Measurements from ENCODE around the gene CYB5R2.

CYB5R2 gene

DNA sequence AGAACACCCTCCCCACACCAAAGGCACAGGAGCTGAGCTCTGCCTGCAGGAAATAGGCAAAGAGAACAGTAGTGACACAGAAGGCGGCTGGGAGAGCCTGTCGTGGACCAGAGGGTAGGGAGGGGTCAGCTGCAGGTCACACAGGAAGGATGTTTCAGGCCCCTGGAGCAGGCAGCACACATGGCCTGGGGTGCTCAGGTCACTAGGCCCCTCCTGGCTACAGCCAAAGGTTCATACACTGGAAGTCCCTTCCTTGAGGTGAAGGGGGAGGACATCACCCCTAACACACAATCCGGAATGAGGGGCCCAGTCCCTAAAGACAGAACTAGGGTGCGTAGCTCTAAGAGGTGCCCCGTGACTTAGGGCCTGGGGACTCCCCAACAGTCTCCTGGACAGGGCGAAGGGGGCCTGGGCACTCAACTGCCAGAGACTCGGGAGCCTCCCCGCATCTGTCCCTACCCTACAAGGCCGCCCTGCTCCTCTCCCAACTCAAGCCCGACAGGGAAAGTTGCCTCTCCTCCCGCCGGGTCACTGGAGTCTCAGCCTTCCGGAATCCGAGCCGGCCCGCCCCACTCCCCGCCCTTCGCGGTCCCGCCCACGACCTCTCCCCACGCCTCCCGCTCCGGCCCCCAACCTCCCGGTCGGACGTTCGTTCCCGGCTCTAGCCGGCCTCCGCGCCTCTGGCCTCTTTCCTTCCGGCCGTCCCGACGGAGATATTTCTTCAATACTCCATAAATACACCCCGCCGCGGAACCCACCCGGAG is at the start of gene CYB5R2:
CYB5R2 (minus strand) TSS at position 541 of the 764 bp plus-strand sequence. CDS start 675 bp downstream, outside the sequence.
- peak in 40 of 56 donors; percentile 34 to 77 (median 50) for DNase-seq

DNA sequence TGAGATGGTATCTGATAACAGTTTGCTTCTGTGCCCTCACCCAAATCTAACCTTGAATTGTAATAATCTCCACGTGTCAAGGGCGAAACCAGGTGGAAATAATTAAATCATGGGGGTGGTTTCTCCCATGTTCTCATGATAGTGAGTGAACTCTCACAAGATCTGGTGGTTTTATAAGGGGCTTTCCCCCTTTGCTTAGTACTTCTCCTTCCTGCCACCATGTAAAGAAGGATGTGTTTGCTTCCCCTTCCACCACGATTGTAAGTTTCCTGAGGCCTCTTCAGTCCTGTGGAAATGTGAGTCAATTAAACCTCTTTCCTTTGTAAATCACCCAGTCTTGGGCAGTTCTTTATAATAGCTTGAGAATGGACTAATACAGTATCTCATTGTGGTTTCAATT is 41.5 kb upstream of the CYB5R2 start:
- DNase-seq: no peak

DNA sequence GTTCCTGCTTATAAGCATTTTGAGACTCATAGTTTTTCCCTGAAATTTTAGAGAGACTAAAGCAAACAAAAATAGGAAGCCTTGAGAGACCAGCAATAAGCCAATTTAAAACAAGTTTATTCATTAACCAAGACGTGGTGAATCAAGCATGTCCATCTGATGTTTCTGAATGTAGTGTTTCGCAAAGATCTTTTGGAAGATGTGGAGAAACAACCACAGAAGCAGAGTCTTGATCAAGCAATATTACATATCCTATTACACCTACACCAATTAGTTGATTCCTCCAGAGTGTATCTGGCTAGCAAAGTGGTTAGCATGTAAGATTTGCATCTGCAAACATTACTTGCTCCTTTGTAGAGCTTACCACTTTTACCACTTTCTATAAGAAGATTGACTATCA is 33.1 kb upstream of the CYB5R2 start, which contains the start of gene OVCH2:
OVCH2 (minus strand) TSS at position 101 of the 400 bp plus-strand sequence; CDS start at position 18, 83 bp downstream.
- DNase-seq: no peak

DNA sequence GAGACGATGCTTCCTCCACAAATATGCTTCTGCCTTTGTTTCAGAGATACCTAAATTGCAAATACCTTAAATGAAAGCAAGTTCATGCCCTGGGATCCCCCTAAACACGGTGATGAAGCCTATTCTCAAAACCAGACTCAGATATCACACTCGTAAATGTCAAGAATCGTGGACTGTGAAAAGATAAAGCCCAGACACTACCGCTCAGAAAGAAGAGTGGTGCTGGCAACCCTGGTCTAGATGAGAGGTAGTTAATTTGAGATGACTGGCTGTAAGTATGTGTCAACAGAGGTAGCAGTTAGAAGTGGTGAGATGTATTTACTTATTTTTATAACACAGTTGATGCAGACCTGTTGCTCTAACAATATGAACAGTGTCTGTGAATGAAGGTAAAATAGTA is 30.4 kb upstream of the CYB5R2 start:
- DNase-seq: no peak

DNA sequence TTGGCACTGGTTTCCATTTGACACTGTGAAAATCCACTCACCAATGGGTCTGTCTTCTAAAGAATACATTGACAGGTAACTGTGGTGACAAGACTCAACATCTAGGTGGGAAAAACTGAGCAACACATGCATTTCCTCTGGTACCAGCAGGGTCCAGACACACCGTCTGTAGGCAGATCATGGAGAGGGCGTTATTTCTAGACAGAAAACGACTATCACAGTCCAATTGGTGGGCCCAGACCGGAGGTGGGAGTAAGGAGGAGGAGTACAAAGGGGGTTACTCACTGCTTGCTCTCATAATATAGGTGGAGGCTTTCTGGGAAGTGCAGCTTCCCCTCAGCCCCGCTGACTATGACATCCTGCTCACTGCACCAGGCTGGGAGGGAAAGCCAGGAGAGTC is 23.1 kb upstream of the CYB5R2 start:
- DNase-seq: no peak

DNA sequence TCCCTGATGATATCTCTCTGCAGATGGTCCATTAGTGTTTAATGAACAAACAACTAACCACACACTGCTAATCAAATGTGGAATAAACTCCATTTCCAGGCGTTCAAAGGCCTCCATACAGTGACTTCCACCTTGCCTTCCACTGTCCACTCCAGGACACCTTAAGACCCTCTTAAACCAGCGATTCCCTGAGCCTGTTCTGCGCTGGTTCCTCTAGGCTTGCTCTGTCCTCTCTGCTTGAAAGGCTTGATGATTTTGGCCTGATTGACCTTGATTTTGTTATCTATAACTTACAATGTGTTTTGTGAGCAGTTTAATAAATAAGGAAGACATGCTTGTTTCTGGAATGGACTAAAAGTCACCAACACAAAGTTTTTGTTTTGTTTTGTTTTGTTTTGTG is 20.9 kb upstream of the CYB5R2 start:
- DNase-seq: no peak

DNA sequence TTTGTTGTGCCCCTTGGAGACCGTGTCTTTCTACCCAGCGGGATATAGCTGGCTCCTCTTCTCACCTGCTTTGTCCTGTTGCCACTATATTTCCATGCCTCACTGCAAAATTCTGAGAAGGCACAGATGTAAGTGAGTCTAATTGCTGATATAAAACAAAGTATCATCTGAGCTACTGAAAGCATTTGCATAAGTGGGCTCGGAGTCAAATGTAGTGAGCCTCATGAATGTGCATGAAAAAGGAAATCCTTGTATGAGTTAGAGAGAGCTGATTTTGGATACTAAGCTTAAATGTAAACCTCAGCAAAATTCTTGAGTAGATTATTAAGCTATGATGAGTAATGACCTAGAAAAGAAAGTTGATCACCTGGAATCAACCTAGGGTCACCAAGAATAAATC is 19.1 kb upstream of the CYB5R2 start:
- no peak for DNase-seq

DNA sequence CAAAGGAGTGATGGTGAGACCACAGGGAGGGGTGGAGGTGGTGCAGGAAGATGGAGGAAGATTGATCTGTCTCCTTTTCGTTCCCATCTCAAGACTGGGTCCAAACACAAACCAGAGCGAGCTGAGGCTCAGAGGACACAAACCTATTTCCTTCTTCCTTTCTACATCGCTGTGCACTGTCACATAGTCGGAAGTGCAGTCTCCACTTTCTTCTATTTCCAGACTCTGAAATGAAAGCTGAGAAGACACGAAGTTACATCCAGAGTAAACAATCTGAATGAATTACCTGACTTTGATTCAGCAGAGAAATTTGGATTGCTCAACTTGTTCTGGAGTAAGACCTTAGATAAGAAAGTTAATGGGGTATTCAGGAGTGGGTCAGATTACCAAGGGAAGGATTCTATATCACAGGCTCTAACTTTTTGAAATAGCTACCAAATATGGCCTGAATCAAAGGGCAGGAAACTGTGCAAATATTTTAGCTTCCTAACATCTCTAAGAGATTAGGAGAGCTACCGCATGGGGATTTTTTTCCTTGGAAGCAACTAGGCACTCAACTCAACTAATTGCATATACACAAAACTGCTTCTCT is 18.6 kb upstream of the CYB5R2 start:
- DNase-seq: no peak

DNA sequence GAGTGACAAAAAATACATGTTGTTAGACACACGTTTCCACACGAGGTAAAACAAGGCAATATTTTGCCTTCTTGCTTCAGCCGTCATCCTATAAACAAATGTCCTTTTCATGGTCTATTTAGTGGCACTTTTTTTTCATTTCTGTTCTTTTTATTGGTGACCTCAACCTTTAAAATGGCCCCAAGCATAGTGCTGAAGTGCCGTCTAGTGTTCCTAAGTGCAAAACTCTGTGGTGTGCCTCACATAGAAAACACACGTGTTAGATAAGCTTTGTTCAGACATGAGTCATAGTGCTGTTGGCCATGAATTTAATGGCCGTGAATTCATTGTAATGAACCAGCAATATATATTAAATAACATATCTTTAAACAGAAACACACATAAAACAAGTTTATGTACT is 17.3 kb upstream of the CYB5R2 start:
- peak in 1 of 56 donors; percentile 8 for DNase-seq

DNA sequence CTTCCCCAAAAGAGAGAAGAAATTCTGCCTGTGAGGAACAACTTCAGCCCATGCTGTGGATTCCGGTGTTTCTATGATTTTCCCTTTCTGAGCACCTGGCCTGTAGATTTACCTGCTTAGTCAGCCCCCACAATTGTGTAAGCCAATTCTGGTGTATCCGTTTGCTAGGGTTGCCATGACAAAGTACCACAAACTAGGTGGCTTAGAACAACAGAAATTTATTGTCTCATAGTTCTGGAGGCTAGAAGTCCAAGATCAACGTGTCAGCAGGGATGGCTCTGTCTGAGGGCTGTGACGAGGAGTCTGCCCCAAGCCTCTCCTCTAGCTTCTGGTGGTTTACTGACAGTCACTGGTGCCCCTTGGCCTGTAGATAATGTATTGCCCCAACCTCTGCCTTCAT is 15.9 kb upstream of the CYB5R2 start:
- DNase-seq: no peak

DNA sequence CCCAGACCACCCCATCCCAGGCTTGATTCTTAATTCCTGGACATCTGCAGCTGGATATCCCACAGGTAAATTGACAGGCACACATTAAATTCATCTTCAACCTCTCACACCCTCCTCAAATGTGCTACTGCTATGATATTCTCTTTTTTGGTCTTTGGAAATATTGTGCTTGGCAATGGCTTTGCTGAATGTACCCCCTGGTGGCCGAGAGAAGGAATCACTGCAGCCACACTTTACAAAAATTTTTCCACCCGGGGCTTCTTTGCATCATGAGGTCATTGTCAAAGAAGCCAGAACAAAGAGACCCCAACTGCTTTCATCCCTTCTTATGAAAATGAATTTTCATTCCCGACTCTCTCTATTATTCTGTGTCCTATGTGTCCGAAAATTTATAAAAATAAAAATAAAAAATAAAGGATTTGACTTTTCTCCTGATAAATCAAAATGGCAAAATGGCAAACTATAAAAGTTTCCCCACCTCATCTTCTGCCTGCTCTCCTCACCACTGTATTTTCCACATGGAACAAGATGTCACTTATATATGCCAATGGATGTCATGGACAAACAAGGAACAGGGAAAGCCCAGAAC is 15.0 kb upstream of the CYB5R2 start:
- DNase-seq: peak in 6 of 56 donors; percentile 9 to 54 (median 14)

DNA sequence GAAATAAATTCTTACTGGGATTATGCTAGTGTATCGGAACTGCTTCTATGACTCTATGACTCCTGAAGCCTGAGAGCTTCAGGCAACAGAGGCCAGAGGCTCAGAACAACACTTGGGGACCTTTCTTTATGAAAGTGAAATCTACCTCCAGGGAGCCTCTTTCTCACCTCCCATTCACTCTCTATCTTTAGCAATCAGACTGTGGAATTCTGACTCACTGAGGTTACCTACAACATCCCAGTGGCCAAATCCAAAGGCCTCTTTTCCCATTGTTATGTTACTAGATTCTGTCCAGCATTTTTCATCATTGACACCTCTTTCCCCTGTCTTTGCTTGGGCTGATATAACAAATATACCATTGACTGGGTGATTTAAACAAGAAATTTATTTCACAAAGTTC is 14.1 kb upstream of the CYB5R2 start:
- DNase-seq: no peak

DNA sequence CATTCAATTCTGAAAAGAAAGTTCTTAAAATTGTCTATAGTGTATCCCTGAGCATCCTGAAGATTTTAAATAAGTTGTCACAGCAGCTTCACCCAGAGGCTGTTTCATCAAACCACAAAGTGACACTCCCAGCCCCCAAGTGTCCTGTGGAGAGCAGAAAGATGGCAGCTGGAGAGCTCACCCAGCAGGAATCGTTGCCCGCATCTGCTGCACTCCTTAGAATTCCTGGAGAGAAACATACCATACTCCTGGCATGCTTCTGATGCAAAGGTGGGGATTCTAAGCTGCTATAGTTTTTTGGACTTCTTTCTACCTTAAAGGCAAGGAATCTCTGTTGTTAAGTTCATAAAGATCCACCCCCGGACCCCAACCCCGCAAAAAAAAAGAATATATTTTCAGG is 13.5 kb upstream of the CYB5R2 start:
- DNase-seq: no peak

DNA sequence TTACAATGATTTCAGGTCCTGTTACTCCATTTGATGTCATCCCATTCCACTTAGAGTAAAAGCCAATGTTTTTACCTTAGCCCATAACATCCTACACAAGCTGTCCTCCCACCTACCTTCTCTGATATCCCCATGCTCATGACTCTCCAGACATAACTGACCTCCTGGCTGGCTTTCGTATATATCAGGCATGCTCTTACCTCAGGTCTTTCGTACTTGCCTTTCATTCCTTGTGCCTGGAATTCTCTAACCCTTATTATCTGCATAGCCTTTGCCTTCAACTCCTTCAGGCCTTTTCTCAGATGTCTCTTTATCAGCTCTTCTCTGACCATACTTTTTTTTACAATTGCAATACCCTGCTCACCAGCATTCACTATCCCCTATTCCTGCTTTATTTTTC is 10.3 kb upstream of the CYB5R2 start:
- DNase-seq: no peak

DNA sequence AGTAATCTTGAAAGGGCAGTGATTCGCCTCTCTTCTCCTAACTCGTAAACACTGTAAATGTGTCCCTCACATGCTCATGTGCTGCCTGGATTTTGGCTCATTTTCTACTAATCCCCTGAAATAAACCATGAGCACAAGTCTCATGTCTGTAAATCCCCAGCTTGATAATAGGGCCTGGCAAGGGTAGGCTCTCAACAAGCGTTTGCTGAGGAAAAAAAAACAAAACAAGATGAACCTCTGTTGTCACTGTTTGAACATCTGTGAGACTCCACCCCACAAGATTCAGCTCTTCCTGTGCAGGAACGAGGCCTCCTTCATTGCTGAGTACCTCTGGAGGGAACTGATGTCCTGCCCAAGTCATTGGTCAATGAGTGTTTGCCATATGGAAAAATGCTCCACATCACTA is 4.5 kb upstream of the CYB5R2 start:
- no peak for DNase-seq

DNA sequence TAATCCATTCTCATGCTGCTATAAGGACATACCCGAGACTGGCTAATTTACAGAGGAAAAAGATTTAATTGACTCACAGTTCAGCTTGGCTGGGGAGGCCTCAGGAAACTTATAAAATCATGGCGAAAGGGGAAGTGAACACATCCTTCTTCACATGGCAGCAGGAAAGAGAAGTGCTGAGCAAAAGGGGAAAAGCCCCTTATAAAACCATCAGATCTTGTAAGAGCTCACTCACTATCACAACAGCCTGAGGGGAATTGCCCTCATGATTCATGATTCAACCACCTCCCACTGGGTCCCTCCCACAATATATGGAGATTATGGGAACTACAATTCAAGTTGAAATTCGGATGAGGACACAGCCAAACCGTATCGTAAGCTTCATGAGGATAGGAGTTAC is 3.8 kb upstream of the CYB5R2 start:
- no peak for DNase-seq

DNA sequence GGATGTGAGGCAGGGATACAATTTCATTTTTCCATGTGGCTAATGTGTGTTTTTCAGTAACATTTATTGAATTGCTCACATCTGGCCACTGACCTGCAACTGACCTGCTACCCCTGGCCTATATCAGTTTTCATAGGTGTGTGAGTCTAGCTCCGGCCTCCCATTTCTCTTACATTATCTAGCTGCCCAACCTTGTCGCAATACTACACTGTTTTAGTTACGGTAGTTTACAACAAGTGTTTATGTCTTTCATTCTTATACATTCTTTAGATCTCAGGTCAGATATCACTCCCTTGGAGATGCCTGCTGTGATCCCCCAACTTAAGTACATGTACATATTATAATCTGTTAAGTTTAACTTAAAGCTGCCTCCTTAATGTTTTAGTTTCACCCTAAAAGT is 2.3 kb upstream of the CYB5R2 start:
- no peak for DNase-seq

DNA sequence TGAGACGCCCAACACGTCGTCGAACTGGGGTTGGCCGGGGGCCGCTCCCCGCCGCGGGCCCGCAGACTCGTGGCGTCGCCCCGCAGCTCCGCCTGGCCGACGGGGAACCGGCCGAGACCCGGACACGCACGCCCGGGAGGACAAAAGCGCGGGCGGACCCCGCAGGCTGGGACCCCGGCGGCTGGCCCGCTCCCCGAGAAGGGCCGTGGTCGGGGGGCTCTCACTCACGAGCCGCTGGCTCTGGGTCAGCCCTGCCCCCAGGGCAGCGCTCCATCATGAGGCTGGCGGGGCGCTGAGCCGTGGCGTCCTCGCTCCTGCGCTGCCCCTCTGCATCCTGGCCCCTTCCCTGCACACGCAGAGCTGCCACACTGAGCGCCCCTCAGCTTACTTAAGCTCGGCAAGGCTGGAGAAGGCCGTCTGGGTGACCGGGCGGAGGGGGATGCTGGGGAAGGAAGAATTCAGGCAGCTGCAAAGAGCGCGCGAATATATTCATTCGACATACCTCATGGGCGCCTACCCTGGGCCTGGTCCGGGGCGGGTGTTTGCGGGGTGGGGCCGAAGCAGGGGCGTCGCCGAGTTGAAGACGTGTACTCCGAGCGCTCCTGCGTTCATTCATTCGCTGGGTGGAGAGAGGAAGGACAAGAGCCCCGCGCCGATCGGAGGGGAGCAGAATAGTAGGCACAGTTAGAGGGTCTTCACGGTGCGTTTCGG is 579 bp upstream of the CYB5R2 start:
- peak in 2 of 56 donors; percentile 23 to 48 for DNase-seq

DNA sequence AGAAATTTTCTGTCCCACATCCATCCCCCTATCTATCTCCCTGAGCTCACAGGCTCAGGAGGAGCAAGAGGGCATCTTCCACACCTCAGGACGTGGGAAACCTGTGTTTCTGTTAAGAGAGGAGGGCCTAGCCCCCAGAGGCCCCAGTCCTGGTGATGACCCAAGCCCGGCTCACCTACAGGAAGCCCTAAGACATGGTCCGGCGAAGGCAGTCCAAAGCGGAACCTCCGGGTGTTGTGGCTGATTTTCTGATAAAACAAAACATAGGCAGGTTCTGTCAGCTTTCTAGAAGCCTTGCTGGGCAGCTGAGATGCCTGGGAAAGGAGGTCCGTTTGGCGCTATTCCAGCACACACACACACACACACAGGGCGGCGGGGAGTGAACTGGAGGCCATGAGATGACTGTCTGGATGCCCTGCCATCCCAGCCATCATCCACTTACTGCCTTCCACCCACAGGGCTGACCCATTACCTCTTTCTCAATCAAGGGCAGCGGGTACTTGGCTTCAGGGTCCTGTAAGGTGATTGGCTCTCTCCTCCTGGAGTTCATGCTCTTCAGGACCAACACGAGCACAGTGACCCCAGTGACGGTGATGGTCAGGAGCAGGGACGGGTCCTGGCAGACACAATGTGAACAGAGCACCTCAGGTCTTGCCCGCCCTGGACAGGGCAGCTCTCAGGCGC is 882 bp downstream of the CYB5R2 start:
- peak in 2 of 56 donors; percentile 23 to 27 for DNase-seq

DNA sequence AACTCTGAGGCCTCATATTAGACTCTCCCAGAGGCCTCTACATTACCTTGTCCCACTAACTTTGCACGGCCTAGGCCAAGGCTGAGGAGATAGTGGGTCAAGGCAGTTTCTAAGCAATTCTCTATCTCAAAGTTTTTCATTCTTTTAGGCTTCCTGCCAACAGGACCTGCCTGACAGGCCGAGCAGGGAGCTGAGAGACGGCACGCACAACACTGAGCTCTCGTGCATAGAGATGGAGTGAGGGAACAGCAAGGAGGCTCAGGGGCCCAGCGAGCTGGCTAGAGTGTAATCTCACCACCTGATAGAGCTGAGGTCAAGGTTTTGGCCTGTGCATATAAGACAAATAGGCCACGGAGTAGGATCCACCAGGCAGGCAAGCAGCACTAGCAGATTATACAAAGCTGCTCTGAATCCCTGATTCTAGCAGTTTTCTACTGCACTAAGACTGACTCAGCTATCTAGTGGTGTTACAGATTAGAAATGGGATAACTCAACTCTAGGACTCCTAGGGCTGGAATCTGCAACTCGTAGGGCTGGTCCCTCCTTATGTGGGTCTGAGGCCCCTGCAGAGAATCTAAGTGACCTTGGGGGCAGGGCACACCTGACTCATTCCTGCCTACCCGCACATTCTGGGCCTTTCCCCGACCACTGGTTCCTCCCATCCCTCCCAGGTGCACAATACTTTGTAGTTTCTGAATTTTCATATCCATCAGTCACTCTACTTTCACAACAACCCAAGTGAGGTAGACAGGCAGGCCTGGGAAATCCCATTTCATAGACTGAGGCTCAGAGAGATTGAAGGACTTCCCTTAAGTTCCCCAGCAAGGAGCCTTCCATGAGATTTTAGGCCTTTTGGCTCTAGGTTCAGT is 1.7 kb downstream of the CYB5R2 start:
- no peak for DNase-seq
